H1 (cell line): ENCODE data around the gene NEK10. TPM values are rescaled to one million over a fixed set of nuclear protein-coding genes. Genes with fewer than 3 reads are reported as not detected.

Experiments used
- CTCF ChIA-PET: fragments of 300-600 bp; sonication (Branson Sonifier 250); formaldehyde crosslinking; loops from one replicate; lab custom pipeline; 2021; ENCODE audit not compliant: partially characterized antibody; lab: Charles Lee
- POLR2A ChIA-PET: fragments of 300-600 bp; sonication (Branson Sonifier 250); formaldehyde crosslinking; loops from one replicate; lab custom pipeline; 2021; ENCODE audit warnings: inconsistent platforms; ENCODE audit not compliant: partially characterized antibody; lab: Charles Lee
- DNase-seq, 2 experiments: peaks; one replicate each; pipeline versions ENCODE4 v3.0.0 to v3.0.0-alpha.2; 2010 to 2022; ENCODE audit warnings: low spot score in 2 of 2, low read depth in 1 of 2, mixed read lengths in 1 of 2
- FAIRE-seq: peaks from 2 replicates; lab custom pipeline; 2011; peaks lifted over from hg19 to GRCh38; lab: Jason Lieb, UNC
- H2AFZ ChIP-seq: 2 replicates; pipeline ENCODE4 v1.8.1; 2012; ENCODE audit warnings: low read length, inconsistent platforms
- H2AK5ac ChIP-seq: 2 replicates; pipeline ENCODE4 v1.6.1; 2013; ENCODE audit warnings: low read depth, low read length
- H2BK120ac ChIP-seq: replicated peaks from 2 replicates; pipeline ENCODE3; 2013; ENCODE audit warnings: low read depth, low read length, inconsistent platforms
- H2BK12ac ChIP-seq: 2 replicates; pipeline ENCODE4 v1.6.1; 2013; ENCODE audit warnings: low read depth, low read length
- H2BK15ac ChIP-seq: 2 replicates; pipeline ENCODE4 v1.6.1; 2013; ENCODE audit warnings: low read length
- H2BK20ac ChIP-seq: 2 replicates; pipeline ENCODE4 v1.6.1; 2013; ENCODE audit warnings: low read length
- H2BK5ac ChIP-seq: 2 replicates; pipeline ENCODE4 v1.6.1; 2013; ENCODE audit warnings: low read depth, low read length
- H3K14ac ChIP-seq: 2 replicates; pipeline ENCODE4 v1.6.1; 2013; ENCODE audit warnings: inconsistent platforms; ENCODE audit not compliant: insufficient read length
- H3K18ac ChIP-seq: 2 replicates; pipeline ENCODE4 v1.6.1; 2013; ENCODE audit warnings: low read length; ENCODE audit errors: extremely low read depth
- H3K23ac ChIP-seq: 2 replicates; pipeline ENCODE4 v1.6.1; 2013; ENCODE audit warnings: inconsistent platforms; ENCODE audit not compliant: insufficient read length
- H3K23me2 ChIP-seq: 2 replicates; pipeline ENCODE4 v1.6.1; 2013; ENCODE audit warnings: low read depth, low read length
- H3K27ac ChIP-seq: 2 replicates; pipeline ENCODE4 v1.6.1; 2011; ENCODE audit warnings: low read depth, low read length, inconsistent platforms
- H3K27me3 ChIP-seq, 4 experiments: replicated peaks in 1 of 4; 1 replicate in 1 of 4; 2 replicates in 3 of 4; pipeline versions ENCODE4 v1.6.1 to v1.8.1; 2011 to 2013; ENCODE audit warnings: low read length in 3 of 4, mild to moderate bottlenecking in 3 of 4, inconsistent platforms in 2 of 4, mixed read lengths in 2 of 4, moderate library complexity in 1 of 4; ENCODE audit not compliant: control insufficient read depth in 3 of 4, insufficient read depth in 3 of 4; ENCODE audit errors: extremely low read depth in 1 of 4
- H3K36me3 ChIP-seq, 4 experiments: 2 replicates each; pipeline versions ENCODE4 v1.6.1 to v1.8.1; 2011 to 2013; ENCODE audit warnings: mild to moderate bottlenecking in 4 of 4, low read length in 3 of 4, moderate library complexity in 2 of 4, control low read depth in 1 of 4, inconsistent platforms in 1 of 4; ENCODE audit not compliant: insufficient read depth in 4 of 4, control insufficient read depth in 2 of 4
- H3K4ac ChIP-seq: replicated peaks from 2 replicates; pipeline ENCODE3; 2013; ENCODE audit warnings: low read length, low read depth, mixed read lengths, inconsistent platforms; ENCODE audit not compliant: insufficient read length
- H3K4me1 ChIP-seq, 4 experiments: replicated peaks in 1 of 4; 1 replicate in 1 of 4; 2 replicates in 3 of 4; pipeline versions ENCODE4 v1.6.1 to v1.8.1; 2011 to 2013; ENCODE audit warnings: low read length in 3 of 4, inconsistent platforms in 2 of 4, mixed read lengths in 1 of 4; ENCODE audit not compliant: insufficient read depth in 4 of 4, control insufficient read depth in 3 of 4
- H3K4me2 ChIP-seq, 2 experiments: 2 replicates each; pipeline versions ENCODE4 v1.6.1 to v1.8.1; 2011 to 2013; ENCODE audit warnings: low read depth in 2 of 2, low read length in 2 of 2, control low read depth in 1 of 2, inconsistent platforms in 1 of 2, mild to moderate bottlenecking in 1 of 2; ENCODE audit not compliant: insufficient read depth in 1 of 2
- H3K4me3 ChIP-seq, 4 experiments: fragments of 200-600, 300-600 bp in 1 of 4; sonication (generic), shearing (Covaris generic), sonication (Bioruptor Twin) in 1 of 4; 2 replicates each; pipeline versions ENCODE4 v1.5.1 to v1.8.1; 2011 to 2016; ENCODE audit warnings: low read length in 4 of 4, low read depth in 3 of 4, control low read depth in 2 of 4, inconsistent platforms in 2 of 4, mild to moderate bottlenecking in 2 of 4, mixed read lengths in 1 of 4, moderate library complexity in 1 of 4; ENCODE audit not compliant: insufficient read depth in 2 of 4; ENCODE audit errors: extremely low read depth in 1 of 4
- H3K56ac ChIP-seq: replicated peaks from 2 replicates; pipeline ENCODE3; 2013; ENCODE audit warnings: low read depth, mild to moderate bottlenecking, mixed read lengths, low read length, inconsistent platforms; ENCODE audit not compliant: insufficient read length
- H3K79me1 ChIP-seq: 2 replicates; pipeline ENCODE4 v1.6.1; 2013; ENCODE audit warnings: low read depth, low read length, control low read depth
- H3K79me2 ChIP-seq, 2 experiments: 2 replicates each; pipeline versions ENCODE4 v1.6.1 to v1.8.1; 2012 to 2013; ENCODE audit warnings: low read length in 2 of 2, mild to moderate bottlenecking in 2 of 2, inconsistent platforms in 1 of 2; ENCODE audit not compliant: insufficient read depth in 2 of 2, control insufficient read depth in 1 of 2
- H3K9ac ChIP-seq, 4 experiments: replicated peaks in 1 of 4; 1 replicate in 1 of 4; 2 replicates in 3 of 4; pipeline versions ENCODE4 v1.6.1 to v1.8.1; 2011 to 2013; ENCODE audit warnings: low read depth in 3 of 4, low read length in 3 of 4, control low read depth in 2 of 4, mild to moderate bottlenecking in 2 of 4, moderate library complexity in 2 of 4, inconsistent platforms in 1 of 4; ENCODE audit errors: extremely low read depth in 1 of 4
- H3K9me3 ChIP-seq, 2 experiments: 2 replicates each; pipeline versions ENCODE4 v1.6.1 to v1.8.1; 2012 to 2013; ENCODE audit warnings: mild to moderate bottlenecking in 2 of 2, moderate library complexity in 2 of 2, control low read depth in 1 of 2, inconsistent platforms in 1 of 2, low read depth in 1 of 2, low read length in 1 of 2, mixed read lengths in 1 of 2; ENCODE audit not compliant: insufficient read depth in 2 of 2
- H4K20me1 ChIP-seq, 2 experiments: replicated peaks in 1 of 2; 2 replicates each; pipeline versions ENCODE3 to v1.8.1; 2011 to 2013; ENCODE audit warnings: inconsistent platforms in 2 of 2, low read length in 2 of 2, mild to moderate bottlenecking in 1 of 2; ENCODE audit not compliant: insufficient read depth in 2 of 2, control insufficient read depth in 1 of 2
- H4K5ac ChIP-seq: 2 replicates; pipeline ENCODE4 v1.6.1; 2013; ENCODE audit warnings: low read length, low read depth, mixed read lengths, inconsistent platforms; ENCODE audit not compliant: insufficient read length
- H4K8ac ChIP-seq: 2 replicates; pipeline ENCODE4 v1.8.0; 2013; ENCODE audit warnings: mild to moderate bottlenecking, moderate library complexity, low read length, inconsistent platforms; ENCODE audit not compliant: insufficient read depth; ENCODE audit errors: extremely low read depth
- H4K91ac ChIP-seq: replicated peaks from 2 replicates; pipeline ENCODE3; 2013; ENCODE audit warnings: low read length, mixed read lengths, inconsistent platforms; ENCODE audit not compliant: insufficient read length
- BACH1 ChIP-seq: IDR thresholded peaks from 2 replicates; pipeline ENCODE4 v1.6.1; 2012; ENCODE audit warnings: low read length, improper control_type of control experiment
- CEBPB ChIP-seq: IDR thresholded peaks from 2 replicates; pipeline ENCODE4 v1.6.1; 2012; ENCODE audit warnings: low read depth, low read length
- CREB1 ChIP-seq: IDR thresholded peaks from 2 replicates; pipeline ENCODE4 v1.6.1; 2012; ENCODE audit warnings: inconsistent platforms
- E2F6 ChIP-seq: IDR thresholded peaks from 2 replicates; pipeline ENCODE4 v1.6.1; 2012; ENCODE audit warnings: inconsistent platforms
- EP300 ChIP-seq, 2 experiments: IDR thresholded peaks; 1 replicate in 1 of 2; 2 replicates in 1 of 2; pipeline ENCODE4 v1.6.1; 2011 to 2012; ENCODE audit warnings: low read depth in 2 of 2, low read length in 2 of 2, mild to moderate bottlenecking in 2 of 2, borderline replicate concordance in 1 of 2, inconsistent platforms in 1 of 2, moderate library complexity in 1 of 2
- HDAC2 ChIP-seq, 2 experiments: fragments of 300-600 bp in 1 of 2; sonication (generic) in 1 of 2; IDR thresholded peaks; 2 replicates each; pipeline ENCODE4 v1.6.1; 2011 to 2012; ENCODE audit warnings: low read depth in 2 of 2, low read length in 2 of 2, mild to moderate bottlenecking in 2 of 2, moderate library complexity in 2 of 2, borderline replicate concordance in 1 of 2, inconsistent platforms in 1 of 2
- KDM5A ChIP-seq: fragments of 200-600 bp; IDR thresholded peaks from 2 replicates; pipeline ENCODE4 v1.7.1; 2012; ENCODE audit warnings: mild to moderate bottlenecking, low read length, inconsistent platforms, mixed read lengths
- POU5F1 ChIP-seq: IDR thresholded peaks from 2 replicates; pipeline ENCODE4 v1.6.1; 2011; ENCODE audit warnings: low read depth, mild to moderate bottlenecking, low read length, moderate library complexity
- RXRA ChIP-seq: IDR thresholded peaks from 2 replicates; pipeline ENCODE4 v1.6.1; 2011; ENCODE audit warnings: low read depth, mild to moderate bottlenecking, low read length, moderate library complexity; ENCODE audit not compliant: insufficient read depth
- SIRT6 ChIP-seq: IDR thresholded peaks from one replicate; pipeline ENCODE4 v1.7.1; 2012; ENCODE audit warnings: low read length, inconsistent platforms
- SIX5 ChIP-seq: IDR thresholded peaks from 2 replicates; pipeline ENCODE4 v1.6.1; 2011; ENCODE audit warnings: mild to moderate bottlenecking, low read depth, low read length
- SP1 ChIP-seq: IDR thresholded peaks from 2 replicates; pipeline ENCODE4 v1.6.1; 2011; ENCODE audit warnings: low read depth, low read length
- SP4 ChIP-seq: IDR thresholded peaks from 2 replicates; pipeline ENCODE4 v1.6.1; 2012; ENCODE audit warnings: low read length, inconsistent platforms
- YY1 ChIP-seq: IDR thresholded peaks from 2 replicates; pipeline ENCODE4 v1.6.1; 2011; ENCODE audit warnings: low read depth, mild to moderate bottlenecking, low read length
- ZNF274 ChIP-seq: IDR thresholded peaks from 2 replicates; pipeline ENCODE4 v1.7.0; 2012; ENCODE audit warnings: low read length, borderline replicate concordance; ENCODE audit errors: extremely low read depth
- WGBS, 2 experiments: shearing (Covaris generic) in 1 of 2; methylation state at CpG; one replicate each; pipeline versions ENCODE4 v1.1.6 to v1.1.7; 2013 to 2015; ENCODE audit warnings: low lambda C conversion rate in 2 of 2, mixed read lengths in 2 of 2, inconsistent platforms in 1 of 2, low coverage in 1 of 2, missing lambda C conversion rate in 1 of 2; ENCODE audit not compliant: insufficient replicate concordance in 2 of 2, insufficient coverage in 1 of 2, insufficient read length in 1 of 2; ENCODE audit errors: extremely low coverage in 1 of 2, missing lambda C conversion rate in 1 of 2; 5-methylcytosine and 5-hydroxymethylcytosine counted together
- polyA plus RNA-seq, 7 experiments: library from polyadenylated mRNA; depleted of rRNA in 3 of 7; stranded (reverse) in 5 of 7; unstranded in 2 of 7; fragments of >200 nt in 5 of 7; fragments of 200-250 nt in 2 of 7; gene quantifications; 1 replicate in 5 of 7; 2 replicates in 1 of 7; 4 replicates in 1 of 7; pipeline versions ENCODE4 v1.2.1 to v1.2.3, GENCODE V29; 2011 to 2013; ENCODE audit warnings: missing spikeins in 2 of 7, mixed read lengths in 2 of 7
- total RNA-seq: library from RNA; stranded (reverse); fragmentation: NEBNext Ultra II Directional; extraction: Animal tissue kit (Norgen Biotek cat#: 25700); gene quantifications from 2 replicates; pipeline ENCODE4 v1.2.1, GENCODE V29; 2021

NEK10 gene
- total and polyA plus RNA-seq, 2 of the 8 experiments (the other 6 are each of a cell fraction or from before 2014, with no cell fraction given): 0.18 to 0.50 TPM

DNA sequence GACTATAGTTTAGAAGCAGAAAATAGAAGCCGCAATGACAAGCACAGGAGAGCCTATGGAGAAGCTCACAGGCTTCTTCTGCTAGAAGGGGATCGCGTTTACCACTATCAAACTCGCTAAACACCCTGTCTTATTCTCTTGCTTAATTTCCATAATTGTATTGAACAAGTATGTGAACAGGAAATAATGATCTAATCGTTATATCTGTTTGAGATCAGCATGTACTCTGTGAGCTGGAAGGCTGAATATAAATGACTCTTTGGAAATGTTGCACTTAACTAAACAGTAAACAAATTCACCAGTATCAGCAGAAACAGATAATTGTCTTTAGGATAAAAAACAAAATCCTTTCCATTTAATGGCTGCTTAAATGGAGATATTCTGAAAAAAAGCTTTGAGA, 15.0 kb downstream of the NEK10 start:
- FAIRE-seq (no peak), DNase-seq (no peak)
- no peaks in the 10 kb centered on the region for H3K79me2 ChIP-seq
- WGBS, 2 experiments: 61% methylated on average over 5 of the region's 5 CpGs; no CpG with 5 or more reads in 1 of the 2 experiments
- peaks cover 0 to 19% (median 10%) of the 10 kb centered on the region in 4 experiments for H3K4me1 ChIP-seq
- H3K9me3 ChIP-seq: no peaks in the 10 kb centered on the region
- H4K91ac ChIP-seq: no peak overlapping the region
- H2BK5ac ChIP-seq: no peak overlapping the region
- no peak overlapping the region for H2BK20ac ChIP-seq
- H3K56ac ChIP-seq: no peak overlapping the region
- no peak overlapping the region for H3K27ac ChIP-seq
- no peaks in the 10 kb centered on the region for H4K20me1 ChIP-seq
- ChIA-PET POLR2A (interaction anchor here (1.5 to 1.6 kb wide), 2 partner anchors 15 to 130 kb away, joined by 4 to 6 read pairs; partner anchors contain the start of genes NEK10 and SLC4A7), CTCF (interaction anchor here (0.6 to 2.7 kb wide), 10 partner anchors 11 to 1649 kb away, joined by 3 to 11 read pairs (median 5); no protein-coding TSS in a partner anchor)
- H3K23ac ChIP-seq: no peak overlapping the region
- no peak overlapping the region for H2AK5ac ChIP-seq
- no peak overlapping the region for H3K4ac ChIP-seq
- no peak overlapping the region for H3K4me3 ChIP-seq
- peaks cover 0 to 1% (median 0%) of the 10 kb centered on the region in 4 experiments; a peak in 1 of 7 replicates for H3K27me3 ChIP-seq
- no peak overlapping the region for H2BK15ac ChIP-seq
- no peak overlapping the region for H4K5ac ChIP-seq
- no peak overlapping the region for H2BK12ac ChIP-seq
- H3K4me2 ChIP-seq: peak overlapping the region; percentile 25 to 26; a peak in 1 of 4 replicates
- no peak overlapping the region for H3K18ac ChIP-seq
- H3K79me1 ChIP-seq: no peaks in the 10 kb centered on the region
- H3K14ac ChIP-seq: no peak overlapping the region
- H2BK120ac ChIP-seq: no peak overlapping the region
- H3K9ac ChIP-seq: no peak overlapping the region
- no peaks in the 10 kb centered on the region for H3K36me3 ChIP-seq
- H4K8ac ChIP-seq: no peak overlapping the region
- H3K23me2 ChIP-seq: no peaks in the 10 kb centered on the region; the same call in 1 of the 2 replicates
- no peak overlapping the region for H2AFZ ChIP-seq
- no peak for TF ChIP-seq KDM5A
- no peak for TF ChIP-seq POU5F1
- TF ChIP-seq CEBPB: no peak
- no peak for TF ChIP-seq EP300 (IDR thresholded peaks at IDR 0.05; ENCODE audit: borderline replicate concordance in 1 of 2, low read depth in 2 of 2, low read length in 2 of 2)
- TF ChIP-seq ZNF274: no peak
- no peak for TF ChIP-seq CREB1
- no peak for TF ChIP-seq BACH1
- no peak for TF ChIP-seq SIRT6
- no peak for TF ChIP-seq HDAC2 (IDR thresholded peaks at IDR 0.05; ENCODE audit: borderline replicate concordance in 1 of 2, low read depth in 2 of 2, low read length in 2 of 2)
- TF ChIP-seq SP1: no peak
- no peak for TF ChIP-seq SP4
- no peak for TF ChIP-seq E2F6
- no peak for TF ChIP-seq SIX5
- TF ChIP-seq YY1: no peak
- no peak for TF ChIP-seq RXRA
